MCF 10A (cell line): ENCODE measurements around the gene MRPL43. TPM values are rescaled to one million over a fixed set of nuclear protein-coding genes. Genes with fewer than 3 reads are reported as not detected.

ENCODE experiments used
- BruUV-seq: library from RNA; stranded (reverse); fragments of 400-500 nt; replicated peaks from 2 replicates; lab custom pipeline; 2021; lab: Mats Ljungman, UMichigan
- CTCF ChIA-PET: fragments of 300-600 bp; sonication (Branson Sonifier 250); formaldehyde crosslinking; extraction: SDS; loops from one replicate; lab custom pipeline; 2021; ENCODE audit warnings: antibody characterized with exemption, inconsistent platforms; lab: Yijun Ruan, JAX
- POLR2A ChIA-PET: fragments of 300-600, 350-650 bp; sonication (Branson Sonifier 250); formaldehyde crosslinking; extraction: SDS; loops from one replicate; lab custom pipeline; 2020; ENCODE audit warnings: antibody characterized with exemption, inconsistent platforms; lab: Yijun Ruan, JAX
- DNase-seq: peaks from one replicate; pipeline ENCODE4 v3.0.0-alpha.2; 2018; ENCODE audit not compliant: unreplicated experiment
- H3K27ac Mint-ChIP-seq: one replicate; pipeline ENCODE4 v1.8.0; 2022; ENCODE audit warnings: mild to moderate bottlenecking, low read depth, mixed read lengths; ENCODE audit not compliant: unreplicated experiment
- H3K27me3 Mint-ChIP-seq: one replicate; pipeline ENCODE4 v1.8.0; 2022; ENCODE audit warnings: mixed read lengths; ENCODE audit not compliant: insufficient read depth, unreplicated experiment
- H3K36me3 Mint-ChIP-seq: one replicate; pipeline ENCODE4 v1.8.0; 2022; ENCODE audit warnings: mild to moderate bottlenecking, moderate library complexity, mixed read lengths; ENCODE audit not compliant: insufficient read depth, unreplicated experiment
- H3K4me1 Mint-ChIP-seq: one replicate; pipeline ENCODE4 v1.8.0; 2022; ENCODE audit warnings: mixed read lengths; ENCODE audit not compliant: insufficient read depth, unreplicated experiment
- H3K4me3 Mint-ChIP-seq: one replicate; pipeline ENCODE4 v1.8.0; 2022; ENCODE audit warnings: mild to moderate bottlenecking, moderate library complexity, mixed read lengths; ENCODE audit not compliant: unreplicated experiment
- H3K9me3 Mint-ChIP-seq: one replicate; pipeline ENCODE4 v1.8.0; 2022; ENCODE audit warnings: mixed read lengths; ENCODE audit not compliant: unreplicated experiment
- CTCF ChIP-seq: fragments of 200-600 bp; IDR thresholded peaks from one replicate; pipeline ENCODE4 v1.8.0; 2022; ENCODE audit warnings: antibody characterized with exemption, mild to moderate bottlenecking; ENCODE audit not compliant: unreplicated experiment
- intact Hi-C: fragments of 100-400 bp; cut with micrococcal nuclease; formaldehyde crosslinking; loops from 2 replicates; pipeline ENCODE4 v1.14.1; 2022
- total RNA-seq: library from RNA; stranded (reverse); gene quantifications from 2 replicates; pipeline ENCODE4 v1.2.3, GENCODE V29; 2022

MRPL43 gene
- total RNA-seq, 1 experiment from 2014 or later, result 64.8 TPM

GRCh38 chr10:100970076-100970913 lies 17.0 kb downstream of the MRPL43 start:
- no peak for TF ChIP-seq CTCF
- no TSS peak for BruUV-seq
- DNase-seq, result no peak
- H3K27me3 Mint-ChIP-seq, result no peaks in the 10 kb centered on the region
- POLR2A ChIA-PET, result interaction anchor here (1.1 kb wide), 1 partner anchor 9 kb away, joined by 3 read pairs; no protein-coding TSS in a partner anchor
- H3K27ac Mint-ChIP-seq, result no peak overlapping the region
- H3K36me3 Mint-ChIP-seq, result peaks cover 8% of the 10 kb centered on the region
- peak overlapping the region; percentile 66 for H3K4me3 Mint-ChIP-seq
- H3K9me3 Mint-ChIP-seq, result no peaks in the 10 kb centered on the region
- intact Hi-C loops, result no loop called here
- CTCF ChIA-PET, result interaction anchor here (0.5 to 1.4 kb wide), 3 partner anchors 13 to 37 kb away, joined by 3 to 5 read pairs (median 4); no protein-coding TSS in a partner anchor
- no peaks in the 10 kb centered on the region for H3K4me1 Mint-ChIP-seq

DNA sequence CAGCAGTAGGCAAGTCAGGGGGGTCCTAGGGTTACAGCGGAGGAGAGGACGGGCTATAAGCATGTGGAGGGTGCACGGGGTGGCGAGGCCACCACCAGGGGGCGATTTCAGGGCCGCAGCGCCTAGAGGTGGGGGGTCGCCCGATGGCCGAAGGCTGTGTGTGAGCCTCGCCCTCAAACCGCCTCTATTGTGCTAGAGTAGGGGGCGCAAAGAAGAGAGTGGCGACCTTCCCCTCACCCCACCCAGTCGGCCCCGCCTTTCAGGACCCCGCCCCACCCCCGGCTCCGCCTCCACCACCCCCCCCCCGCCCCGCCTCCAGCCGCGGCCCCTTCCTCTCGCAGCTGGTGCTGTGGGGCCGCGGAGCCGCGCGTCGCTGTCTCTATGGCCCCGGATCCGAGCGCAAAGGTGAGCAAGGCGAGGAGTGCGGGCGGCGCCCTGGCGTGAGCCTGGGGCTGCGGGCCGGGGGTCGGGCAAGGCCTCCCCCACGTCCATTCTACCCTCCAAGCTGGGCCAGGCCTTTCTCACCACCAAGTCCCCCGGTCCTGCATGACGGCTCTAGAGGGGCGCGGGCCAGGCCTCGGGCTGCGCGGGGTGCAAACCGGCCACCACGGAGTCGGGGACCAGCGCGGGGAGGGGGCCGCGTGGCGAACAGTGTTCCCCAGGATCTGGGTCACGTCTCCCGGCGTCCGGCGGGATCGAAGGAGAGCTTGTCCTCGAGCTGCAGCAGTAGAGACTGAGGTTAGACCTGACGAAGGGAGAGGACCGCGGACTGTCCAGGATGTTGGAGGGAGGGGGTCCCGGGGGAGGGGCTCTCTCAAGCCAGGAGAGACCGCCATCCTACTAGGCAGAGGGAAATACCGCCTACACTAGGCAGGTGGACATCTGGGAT lies 17.9 kb downstream of the MRPL43 start, which contains the start of gene SEMA4G:
Gene SEMA4G (plus strand): TSS at position 318 of the 889 bp plus-strand sequence. CDS start 3,409 bp downstream, outside the sequence.
- intact Hi-C loops, result no loop called here
- peaks cover 16% of the 10 kb centered on the region for H3K36me3 Mint-ChIP-seq

GRCh38 chr10:100968863-100969186 lies 18.5 kb downstream of the MRPL43 start:
- ChIA-PET POLR2A (interaction anchor here (1.6 kb wide), 1 partner anchor 11 kb away, joined by 3 read pairs; no protein-coding TSS in a partner anchor), CTCF (interaction anchor here (0.7 to 0.8 kb wide), 3 partner anchors 11 to 46 kb away, joined by 3 to 6 read pairs (median 3); no protein-coding TSS in a partner anchor)
- Mint-ChIP-seq H3K36me3 (peaks cover 22% of the 10 kb centered on the region), H3K27me3 (no peaks in the 10 kb centered on the region), H3K4me1 (no peaks in the 10 kb centered on the region), H3K27ac (no peak overlapping the region), H3K9me3 (no peaks in the 10 kb centered on the region), H3K4me3 (peak overlapping the region; percentile 66)
- intact Hi-C loops, result no loop called here
- BruUV-seq, result no TSS peak
- no peak for DNase-seq
- TF ChIP-seq CTCF, result no peak

More for the DNA sequence above, 17.9 kb downstream of the MRPL43 start, which contains the start of gene SEMA4G:
- no TSS peak for BruUV-seq
- H3K9me3 Mint-ChIP-seq, result no peaks in the 10 kb centered on the region
- peak; percentile 69 for TF ChIP-seq CTCF
- ChIA-PET POLR2A (interaction anchor here (1.6 kb wide), 1 partner anchor 11 kb away, joined by 3 read pairs; no protein-coding TSS in a partner anchor), CTCF (interaction anchor here (0.5 to 1.4 kb wide), 6 partner anchors 12 to 45 kb away, joined by 3 to 6 read pairs (median 4); no protein-coding TSS in a partner anchor)
- H3K27me3 Mint-ChIP-seq, result no peaks in the 10 kb centered on the region
- peak; percentile 16 for DNase-seq
- H3K27ac Mint-ChIP-seq, result no peak within 1 kb of the TSS
- H3K4me1 Mint-ChIP-seq, result no peaks in the 10 kb centered on the region
- peak within 1 kb of the TSS; percentile 66 for H3K4me3 Mint-ChIP-seq
